Cerebellar nuclear complex (tissue), 1 donor: Measurements from ENCODE around the gene OLAH.
"Not testable (repeated sequence)": the region's sequence is repeated elsewhere in the genome, so short reads cannot be mapped to it uniquely, and the experiment has no call there.

ENCODE experiments used
- DNase-seq, 2 experiments: peaks; one replicate each; lab custom pipeline; 2025; lab: John Stamatoyannopoulos, UW

The OLAH gene

DNA sequence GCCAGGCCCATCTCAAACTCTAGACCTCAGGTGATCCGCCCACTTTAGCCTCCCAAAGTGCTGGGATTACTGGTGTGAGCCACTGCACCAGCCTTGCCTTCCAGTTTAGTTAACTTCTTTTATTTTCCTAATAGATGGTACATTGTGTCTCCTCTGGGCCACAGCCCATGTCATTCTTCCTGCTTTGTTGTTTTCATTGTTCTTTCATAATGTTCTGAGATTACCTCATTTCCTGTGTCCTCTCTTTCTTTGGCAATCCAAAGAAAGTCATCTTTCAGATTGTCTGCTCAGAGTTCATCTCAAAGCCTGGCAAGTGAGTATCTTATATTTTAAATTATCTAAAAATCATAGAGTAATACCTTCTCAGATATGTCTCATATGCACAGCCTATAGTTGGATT, at the start of gene OLAH:
OLAH (plus strand) TSS at position 270 of the 400 bp plus-strand sequence. CDS start 3,346 bp downstream, outside the sequence.
- no peak for DNase-seq

DNA sequence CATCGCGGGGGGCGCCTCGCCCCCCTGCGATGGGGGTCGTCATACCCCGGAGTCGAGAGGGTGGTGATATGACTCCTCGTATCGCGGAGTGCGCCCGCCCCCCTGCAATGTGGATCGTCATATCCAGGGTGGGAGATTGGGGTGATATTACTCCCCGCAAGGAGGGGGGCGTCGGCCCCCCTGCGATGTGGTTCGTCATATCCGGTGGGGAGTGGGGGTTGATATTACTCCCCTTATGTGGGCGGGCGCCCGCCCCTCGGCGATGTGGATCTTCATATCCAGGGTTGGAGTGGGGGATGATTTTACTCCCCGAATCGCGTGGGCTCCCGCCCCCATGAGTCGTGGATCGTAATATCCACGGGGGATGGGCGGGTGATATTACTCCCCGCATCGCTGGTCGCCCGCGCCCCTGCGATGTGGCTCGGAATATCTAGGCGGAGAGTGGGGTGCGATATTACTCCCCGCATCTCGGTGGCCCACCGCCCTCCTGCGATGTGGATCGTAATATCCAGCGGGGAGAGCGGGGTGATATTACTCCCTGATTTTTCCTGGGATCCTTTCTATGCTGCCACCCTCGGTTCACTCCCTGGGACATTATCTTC, 47.7 kb upstream of the OLAH start:
- no peak for DNase-seq

DNA sequence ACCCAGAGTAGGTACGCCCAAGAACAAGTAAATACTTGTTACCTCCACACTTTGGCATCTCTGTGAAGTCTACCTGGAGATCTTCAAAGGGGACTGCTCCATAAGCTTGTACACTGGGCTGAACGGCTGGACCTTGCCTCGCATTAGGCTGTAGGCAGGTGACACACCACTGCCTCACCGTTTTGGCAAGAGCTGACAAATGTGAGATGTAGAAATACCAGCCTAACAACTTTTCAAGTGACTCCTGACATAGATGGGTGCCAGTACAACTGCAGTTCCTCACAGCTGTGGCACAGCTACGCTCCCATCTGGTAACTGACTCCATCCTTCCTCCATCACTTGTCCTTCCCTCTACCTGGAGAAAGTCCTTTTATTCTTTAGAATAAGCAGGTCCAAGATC, 30.2 kb upstream of the OLAH start:
- not testable (repeated sequence) for DNase-seq

DNA sequence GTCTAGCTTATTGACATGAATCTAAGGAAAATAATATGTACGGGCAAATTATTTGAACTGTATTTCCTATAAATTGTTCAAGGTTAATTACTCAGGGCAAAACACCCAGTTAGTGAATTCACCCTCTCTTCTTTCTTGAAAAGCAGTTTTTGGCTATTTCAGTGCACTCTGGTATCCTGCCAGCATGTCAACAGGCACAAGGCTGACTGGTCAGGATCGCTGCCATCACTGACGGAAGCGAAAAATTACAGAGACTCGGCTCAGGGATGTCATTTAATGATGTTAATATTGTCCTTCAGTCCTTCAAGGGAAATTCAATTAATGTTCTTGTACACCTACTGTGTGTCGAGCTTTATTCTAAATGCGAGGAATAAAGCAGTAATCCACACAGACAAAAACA, 28.3 kb upstream of the OLAH start:
- no peak for DNase-seq

DNA sequence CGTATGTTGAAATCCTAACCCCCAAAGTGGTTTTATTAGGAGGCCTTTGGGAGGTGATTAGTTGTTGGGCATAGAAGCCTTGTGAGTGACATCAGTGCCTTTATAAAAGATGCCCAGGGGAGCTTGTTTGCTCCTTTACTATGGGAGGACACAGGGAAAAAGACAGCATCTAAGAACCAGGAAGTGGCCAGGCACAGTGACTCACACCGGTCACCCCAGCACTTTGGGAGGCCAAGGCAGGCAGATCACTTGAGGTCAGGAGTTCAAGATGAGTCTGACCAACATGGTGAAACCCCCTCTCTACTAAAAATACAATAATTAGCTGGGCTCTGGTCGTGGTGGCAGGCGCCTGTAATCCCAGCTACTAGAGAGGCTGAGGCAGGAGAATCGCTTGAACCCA, 22.8 kb upstream of the OLAH start:
- DNase-seq = not testable (repeated sequence)

DNA sequence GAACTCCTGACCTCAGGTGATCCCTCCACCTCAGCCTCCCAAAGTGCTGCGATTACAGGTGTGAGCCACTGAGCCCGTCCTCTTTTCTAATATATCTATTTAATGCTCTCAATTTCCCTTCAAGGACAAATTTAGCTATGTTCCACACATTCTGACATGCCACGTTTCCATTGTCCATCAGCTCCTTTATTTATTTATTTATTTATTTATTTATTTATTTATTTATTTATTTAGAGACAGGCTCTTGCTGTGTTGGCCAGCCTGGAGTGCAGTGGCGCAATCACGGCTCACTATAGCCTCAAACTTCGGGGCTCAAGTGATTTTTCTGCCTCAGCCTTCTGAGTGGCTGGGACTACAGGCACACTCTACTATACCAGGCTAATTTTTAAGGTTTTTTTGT, 20.7 kb upstream of the OLAH start:
- DNase-seq = not testable (repeated sequence)

DNA sequence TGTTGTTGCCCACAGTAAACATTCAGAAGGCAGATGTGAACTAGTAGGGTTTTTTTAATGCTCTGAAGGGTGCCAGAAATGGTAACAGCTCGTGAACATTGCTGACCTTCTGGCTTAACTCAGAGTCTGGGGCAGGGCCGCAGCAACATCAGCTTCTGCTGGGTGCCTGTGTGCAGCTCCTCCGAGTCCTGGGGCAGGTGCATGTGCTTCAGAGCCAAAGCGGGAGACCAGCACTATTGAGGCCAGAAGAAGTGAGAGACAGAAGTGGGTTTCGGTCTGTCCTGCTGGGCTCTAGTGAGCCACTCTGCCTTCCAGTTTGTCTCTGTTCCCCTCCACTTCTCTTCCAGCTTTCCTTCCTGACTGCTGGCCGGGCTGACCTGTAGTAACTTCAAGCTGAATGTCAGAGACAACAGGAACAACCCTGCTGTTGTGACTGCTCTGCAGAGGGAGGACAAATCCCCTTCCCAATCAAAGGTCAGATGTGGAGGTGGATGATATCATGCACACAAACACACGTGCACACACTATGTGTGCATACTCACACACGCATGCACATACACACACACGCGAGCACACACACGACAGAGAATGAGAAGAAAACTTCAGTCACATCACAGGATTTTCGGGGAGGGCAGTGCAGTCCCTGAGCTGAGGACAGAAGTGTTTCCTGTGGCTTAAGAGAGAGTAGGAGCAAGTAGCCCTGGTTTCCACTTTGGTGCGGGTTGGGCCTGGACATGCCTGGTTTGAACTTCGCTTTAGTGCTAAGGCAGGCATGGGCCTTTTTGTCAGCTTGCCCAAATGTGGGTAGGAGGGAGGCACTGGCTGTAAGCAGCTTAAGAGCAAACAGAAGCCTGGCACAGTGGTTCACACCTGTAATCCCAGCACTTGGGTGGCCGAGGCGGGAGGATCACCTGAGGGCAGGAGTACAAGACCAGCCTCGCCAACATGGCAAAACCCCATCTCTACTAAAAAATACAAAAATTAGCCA, 19.4 kb upstream of the OLAH start:
- not testable (repeated sequence) for DNase-seq

DNA sequence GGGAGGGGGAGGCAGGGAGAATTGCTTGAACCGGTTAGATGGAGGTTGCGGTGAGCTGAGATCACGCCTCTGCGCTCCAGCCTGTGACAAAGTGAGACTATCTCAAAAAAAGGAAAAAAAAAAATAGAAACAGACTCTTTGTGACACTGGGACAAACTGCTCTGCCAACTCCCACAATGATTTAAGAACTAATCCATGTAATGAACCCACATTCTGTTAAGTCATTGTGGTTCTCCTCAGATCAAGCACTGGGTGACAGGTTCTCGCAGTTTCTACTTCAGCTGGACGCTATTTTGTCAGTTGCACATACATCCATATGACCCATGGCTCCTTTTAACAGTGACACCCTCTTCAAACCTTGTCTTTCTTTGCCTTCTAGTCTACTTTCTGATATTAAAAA, 18.7 kb upstream of the OLAH start:
- not testable (repeated sequence) for DNase-seq

DNA sequence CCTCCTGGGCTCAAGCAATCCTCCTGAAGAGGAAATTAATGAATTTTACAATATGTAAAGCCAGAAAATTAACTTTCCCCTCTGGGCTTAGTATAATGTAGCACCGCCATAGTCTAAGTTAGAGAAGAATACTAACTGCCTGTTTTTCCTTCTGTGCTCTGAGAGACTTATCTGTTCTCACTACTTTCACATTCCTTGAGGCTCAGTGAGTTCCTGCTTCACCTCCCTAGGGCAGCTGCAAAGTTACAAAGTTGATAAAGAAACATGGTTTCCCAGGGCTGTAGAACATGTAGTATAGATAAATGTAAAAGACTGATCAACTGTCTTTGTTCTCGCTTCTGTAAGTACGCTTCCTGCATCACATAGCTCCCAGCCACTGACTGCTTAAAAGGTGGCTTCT, 16.0 kb upstream of the OLAH start:
- DNase-seq = no peak

DNA sequence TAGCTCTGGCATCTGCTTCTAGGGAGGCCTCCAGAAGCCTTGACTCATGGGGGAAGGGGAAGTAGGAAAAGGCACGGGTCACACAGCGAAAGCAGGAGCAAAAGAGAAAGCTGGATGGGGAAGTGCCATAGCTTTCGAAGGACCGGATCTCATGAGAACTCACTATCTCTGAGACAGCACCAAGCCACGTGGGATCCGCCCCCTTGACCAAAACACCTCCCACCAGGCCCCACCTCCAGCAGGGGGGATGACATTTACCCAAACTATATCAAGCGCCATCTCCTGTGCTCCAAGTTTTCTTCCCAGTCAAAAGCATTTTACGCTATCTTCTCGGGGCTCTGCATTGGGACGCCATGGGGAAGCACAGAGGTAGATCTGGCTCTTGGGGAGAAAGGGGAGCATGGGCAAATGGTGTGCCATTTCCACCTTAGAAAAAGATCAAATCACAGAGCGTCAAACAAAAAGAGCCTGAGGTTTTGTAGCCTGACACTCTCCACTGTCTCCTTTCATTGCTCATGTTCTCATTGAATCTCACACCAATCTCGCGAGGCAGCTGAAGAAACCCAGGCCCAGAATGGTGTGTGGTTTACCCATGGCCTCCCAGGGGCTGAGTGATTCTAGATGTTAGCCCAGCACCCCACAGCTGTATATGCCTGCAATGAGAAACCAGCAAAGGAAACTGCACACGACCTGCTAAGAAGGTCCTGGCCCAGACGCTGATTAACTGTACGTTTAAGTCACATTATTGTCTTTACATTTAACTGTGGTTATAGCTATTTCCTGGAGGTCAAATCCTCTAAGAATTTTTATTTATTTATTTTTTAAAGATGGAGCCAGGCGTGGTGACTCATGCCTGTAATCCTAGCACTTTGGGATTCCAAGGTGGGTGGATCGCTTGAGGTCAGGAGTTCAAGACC, 8.1 kb upstream of the OLAH start:
- no peak for DNase-seq

DNA sequence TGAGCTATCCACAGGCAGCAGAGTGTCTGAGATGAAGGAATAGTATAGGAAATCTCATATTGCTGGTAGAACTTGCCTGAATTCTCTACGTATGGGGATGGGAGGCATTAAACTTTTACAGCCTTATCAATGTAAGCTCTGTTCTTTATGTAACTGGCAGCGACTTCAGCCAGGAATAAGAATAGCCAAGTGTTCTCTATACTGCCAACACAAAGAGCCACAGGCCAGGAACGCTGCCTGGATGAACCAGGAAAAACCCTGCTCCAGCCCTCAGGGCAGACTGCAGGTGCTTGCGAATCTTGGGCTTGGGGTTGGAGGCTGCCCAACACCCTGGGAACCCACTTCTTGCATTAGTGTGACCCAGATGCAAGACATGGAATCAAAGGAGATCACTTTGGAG, 6.1 kb upstream of the OLAH start:
- DNase-seq = no peak

DNA sequence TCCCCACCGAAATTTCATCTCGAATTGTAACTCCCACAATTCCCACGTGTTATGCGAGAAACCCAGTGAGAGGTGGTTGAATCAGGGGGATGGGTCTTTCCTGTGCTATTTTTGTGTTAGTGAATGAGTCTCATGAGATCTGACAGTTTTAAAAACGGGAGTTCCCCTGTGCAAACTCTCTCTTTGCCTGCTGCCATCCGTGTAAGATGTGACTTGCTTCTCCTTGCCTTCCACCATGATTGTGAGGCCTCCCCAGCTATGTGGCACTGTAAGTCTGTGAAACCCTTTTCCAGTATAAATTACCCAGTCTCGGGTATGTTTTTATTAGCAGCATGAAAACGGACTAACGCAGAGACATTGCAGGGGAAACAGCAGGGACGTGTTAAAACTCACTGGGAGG, 5.3 kb upstream of the OLAH start:
- DNase-seq = no peak

DNA sequence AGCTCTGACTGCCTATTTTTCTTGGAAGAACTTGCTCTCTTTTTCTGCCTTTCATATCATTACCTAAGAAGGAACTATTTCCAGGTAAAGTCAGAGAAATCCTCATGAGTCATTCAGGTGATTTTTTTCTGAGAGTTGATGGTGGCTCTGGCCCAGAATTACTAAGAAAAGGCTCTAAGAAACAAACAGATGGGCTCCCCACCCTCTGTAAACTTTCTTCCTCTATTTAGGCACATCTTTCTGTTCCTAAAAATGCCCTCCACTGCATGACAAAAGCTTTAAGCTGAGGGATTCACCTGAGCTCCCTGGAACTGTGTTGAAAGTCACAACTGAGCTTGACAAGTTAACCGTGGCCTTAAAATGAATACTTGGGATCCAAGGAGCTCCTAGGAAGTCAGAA, 1.6 kb downstream of the OLAH start:
- DNase-seq = no peak

DNA sequence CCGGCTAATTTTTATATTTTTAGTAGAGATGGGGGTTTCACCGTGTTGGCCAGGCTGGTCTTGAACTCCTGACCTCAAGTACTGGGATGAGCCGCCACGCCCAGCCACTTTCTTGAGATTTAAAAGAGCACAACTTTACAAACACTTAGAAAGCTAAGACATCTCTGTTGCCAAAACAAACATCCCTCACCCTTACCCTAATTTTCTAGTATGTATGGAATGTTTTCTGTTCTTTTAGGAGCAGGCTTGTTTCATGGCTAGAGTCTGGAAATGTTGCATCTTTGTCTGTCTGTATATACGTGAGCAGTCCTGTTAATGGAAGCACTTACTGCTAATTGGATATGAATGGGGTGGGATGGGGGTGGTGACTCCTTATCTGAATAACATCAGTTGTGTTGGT, 2.9 kb downstream of the OLAH start:
- DNase-seq = no peak

DNA sequence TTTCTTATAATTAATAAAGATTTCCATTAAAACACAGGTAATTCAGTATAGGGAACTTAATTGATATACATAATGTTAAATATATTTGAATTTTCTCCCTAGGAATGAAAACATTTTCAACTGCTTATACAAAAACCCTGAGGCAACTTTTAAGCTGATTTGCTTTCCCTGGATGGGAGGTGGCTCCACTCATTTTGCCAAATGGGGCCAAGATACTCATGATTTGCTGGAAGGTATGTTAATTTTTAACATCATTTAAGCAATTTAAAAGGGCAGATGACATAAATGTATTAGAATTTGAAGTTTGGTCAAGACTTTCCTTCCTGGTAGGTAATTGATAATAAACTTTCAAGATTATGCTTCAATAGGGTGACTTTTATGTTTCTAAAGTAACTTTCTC, 5.8 kb downstream of the OLAH start:
- no peak for DNase-seq

DNA sequence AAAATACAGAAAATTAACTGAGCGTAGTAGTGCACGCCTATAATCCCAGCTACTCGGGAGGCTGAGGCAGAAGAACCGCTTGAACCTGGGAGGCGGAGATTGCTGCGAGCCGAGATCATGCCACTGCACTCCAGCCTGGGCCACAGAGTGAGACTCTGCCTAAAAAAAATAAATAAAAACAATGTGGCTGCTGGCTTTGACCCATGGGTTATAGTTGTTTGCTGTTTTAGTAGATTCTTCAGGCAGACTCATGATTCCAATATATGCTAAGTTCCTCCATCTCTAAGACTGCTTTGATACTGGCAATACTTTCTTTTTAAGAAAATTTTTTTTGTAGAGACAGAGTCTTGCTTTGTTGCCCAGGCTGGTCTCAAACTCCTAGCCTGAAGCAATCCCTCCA, 8.4 kb downstream of the OLAH start:
- no peak for DNase-seq

DNA sequence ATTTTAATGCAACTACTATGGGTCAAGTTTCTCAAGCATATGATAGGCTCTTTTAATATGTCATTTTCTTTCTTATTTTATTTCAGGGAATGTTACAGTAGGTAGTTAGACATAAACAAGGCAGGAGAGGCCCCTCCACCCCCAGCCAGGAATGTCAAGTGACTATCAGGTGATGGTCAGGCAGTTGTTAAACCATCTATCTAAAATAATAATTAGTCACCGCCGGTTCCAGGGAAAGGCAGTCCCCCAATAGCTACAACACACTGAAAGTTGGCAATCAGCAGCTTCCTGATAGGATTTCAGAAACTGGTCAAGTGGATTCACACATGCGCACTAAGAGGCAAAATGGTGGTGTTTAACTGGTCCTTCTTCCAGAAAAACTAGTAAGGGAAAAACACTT, 9.3 kb downstream of the OLAH start:
- no peak for DNase-seq

DNA sequence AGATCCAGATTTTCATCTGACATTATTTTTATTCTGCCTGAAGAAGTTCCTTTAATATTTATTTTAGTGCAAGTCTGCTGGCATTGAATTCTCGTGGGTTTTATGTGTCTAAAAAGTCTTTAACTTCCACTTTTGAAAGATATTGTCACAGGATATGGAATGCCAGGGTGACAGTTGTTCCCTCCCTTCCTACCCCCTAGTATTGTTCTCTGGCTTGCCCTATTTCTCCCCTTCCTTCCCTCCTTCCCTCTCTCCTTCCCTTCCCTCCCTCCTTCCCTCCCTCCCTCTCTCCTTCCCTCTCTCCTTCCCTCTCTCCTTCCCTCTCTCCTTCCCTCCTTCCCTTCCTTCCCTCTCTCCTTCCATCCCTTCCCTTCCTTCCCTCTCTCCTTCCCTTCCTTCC, 14.9 kb downstream of the OLAH start:
- no peak for DNase-seq

DNA sequence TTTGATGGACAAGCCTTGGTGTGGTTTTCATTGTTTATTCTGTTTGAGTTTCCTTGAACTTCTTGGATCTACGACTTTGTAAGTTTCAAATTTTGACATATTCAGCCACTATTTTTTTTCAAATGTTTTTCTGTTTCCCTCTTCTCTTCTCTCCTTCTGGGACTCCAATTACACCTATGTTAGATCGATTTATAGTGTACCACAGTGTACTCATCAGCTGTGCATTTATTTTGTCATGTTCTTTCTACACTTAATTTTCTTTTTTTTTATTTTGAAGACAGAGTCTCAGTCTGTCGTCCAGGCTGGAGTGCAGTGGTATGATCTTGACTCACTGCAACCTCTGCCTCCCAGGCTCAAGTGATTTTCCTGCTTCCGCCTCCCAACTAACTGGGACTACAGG, 16.2 kb downstream of the OLAH start:
- DNase-seq = no peak

DNA sequence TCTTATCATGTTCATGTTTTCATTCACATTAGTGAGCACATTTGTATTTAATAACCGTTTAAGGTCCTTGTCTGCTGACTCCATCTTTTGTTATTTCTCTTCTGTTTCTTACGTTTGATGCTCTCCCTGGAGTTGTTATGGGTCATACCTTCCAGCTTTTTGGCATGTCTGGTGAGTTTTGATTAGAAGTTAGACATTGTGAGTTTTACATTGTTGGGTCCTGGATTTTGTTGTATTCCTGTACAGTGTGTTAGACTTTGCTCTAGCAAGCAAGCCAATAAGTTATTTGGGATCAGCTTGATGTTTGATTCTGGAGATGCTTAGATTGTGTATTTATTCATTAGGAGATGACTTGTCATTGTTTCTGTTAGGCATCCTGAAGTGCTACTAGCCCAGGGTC, 16.9 kb downstream of the OLAH start:
- DNase-seq = no peak

DNA sequence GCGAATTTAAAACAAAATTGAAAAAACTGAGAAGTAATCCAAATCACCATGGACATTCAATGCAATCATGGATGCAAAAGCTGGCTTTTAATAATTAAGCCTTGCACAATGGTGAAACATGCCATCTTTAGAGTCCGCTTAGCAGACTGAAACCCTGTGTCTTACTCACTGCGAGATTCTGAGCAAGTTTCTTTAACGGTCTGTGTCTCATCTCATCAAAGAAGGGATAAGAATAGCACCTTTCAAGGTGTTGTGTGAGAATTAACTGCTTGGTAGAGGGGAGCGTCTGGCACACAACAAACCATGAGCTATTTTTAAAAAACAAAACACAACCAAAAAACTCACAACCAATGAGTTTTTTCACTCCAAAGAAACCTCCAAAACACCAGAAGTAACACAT, 23.4 kb downstream of the OLAH start:
- DNase-seq = no peak

DNA sequence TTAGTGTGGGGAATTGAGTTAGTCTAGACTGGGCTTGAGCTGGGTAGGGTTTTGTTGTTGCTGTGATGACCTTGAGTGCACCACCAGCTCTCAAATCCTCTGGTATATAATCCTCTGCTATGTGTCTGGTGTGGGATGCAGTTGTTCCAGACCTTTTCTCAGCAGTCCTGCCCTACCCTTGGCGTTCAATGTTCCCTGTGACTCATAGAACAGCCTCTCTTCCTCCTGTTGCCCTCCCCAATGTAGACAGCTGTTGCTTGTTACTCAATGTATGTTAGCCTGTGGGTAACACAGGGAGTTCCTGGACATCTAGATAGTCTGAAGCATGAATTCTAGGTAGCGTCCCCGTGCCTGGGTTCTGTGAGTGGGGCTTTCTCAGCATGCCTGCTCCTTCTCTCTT, 25.1 kb downstream of the OLAH start:
- no peak for DNase-seq
